OCI-LY7 (cell line): ENCODE measurements around the gene USP21.
A peak's percentile ranks its signal among the peaks of the same experiment; 100 is the strongest.

Experiments used
- CTCF ChIP-seq: fragments of 200-600 bp; sonication (generic); conservative IDR thresholded peaks from 2 replicates; pipeline ENCODE4 v1.5.1; 2014; ENCODE audit warnings: mild to moderate bottlenecking, antibody characterized with exemption, low read length, moderate library complexity, mixed read lengths
- EZH2phosphoT487 ChIP-seq: fragments of 200-600 bp; sonication (generic); IDR thresholded peaks from 2 replicates; pipeline ENCODE4 v1.6.1; 2018; ENCODE audit warnings: low read depth, borderline replicate concordance, mild to moderate bottlenecking, mixed run types, antibody characterized with exemption, low read length, moderate library complexity, mixed read lengths

- TF ChIP-seq EZH2phosphoT487: no peak
- TF ChIP-seq CTCF: peak; percentile 37; the same call in 1 of the 2 replicates
Measured at GRCh38 chr1:161157867-161158266, 1.4 kb upstream of the USP21 start.
